A673 (cell line): ENCODE measurements around the gene LIG3. TPM values are rescaled to one million over a fixed set of nuclear protein-coding genes. Genes with fewer than 3 reads are reported as not detected.
"Not testable (repeated sequence)": the region's sequence is repeated elsewhere in the genome, so short reads cannot be mapped to it uniquely, and the experiment has no call there.

Experiments
- BruUV-seq: library from RNA; stranded (reverse); fragments of 400-500 nt; replicated peaks from 2 replicates; lab custom pipeline; 2021; lab: Mats Ljungman, UMichigan
- CTCF ChIA-PET: fragments of 300-600 bp; sonication (Branson Sonifier 250); formaldehyde crosslinking; loops from one replicate; lab custom pipeline; 2022; ENCODE audit warnings: antibody characterized with exemption; lab: Charles Lee
- POLR2A ChIA-PET: fragments of 300-600 bp; sonication (Branson Sonifier 250); formaldehyde crosslinking; loops from one replicate; lab custom pipeline; 2022; ENCODE audit warnings: antibody characterized with exemption; ENCODE audit not compliant: low non-redundant PET; lab: Charles Lee
- DNase-seq: peaks from one replicate; pipeline ENCODE4 v3.0.0-alpha.2; 2015; ENCODE audit warnings: low spot score
- H3K27ac ChIP-seq: fragments of 200-600 bp; sonication (generic); 2 replicates; pipeline ENCODE4 v1.5.1; 2016; ENCODE audit warnings: mixed run types, low read depth, mild to moderate bottlenecking, mixed read lengths, antibody characterized with exemption, low read length; ENCODE audit not compliant: poor library complexity, severe bottlenecking
- H3K27me3 ChIP-seq: fragments of 200-600 bp; sonication (generic); replicated peaks from 2 replicates; pipeline ENCODE4 v1.6.1; 2017; ENCODE audit warnings: mixed run types, low read depth, mild to moderate bottlenecking, mixed read lengths, antibody characterized with exemption, low read length; ENCODE audit not compliant: insufficient read depth, poor library complexity
- H3K36me3 ChIP-seq: fragments of 200-600 bp; sonication (generic); 2 replicates; pipeline ENCODE4 v1.6.1; 2016; ENCODE audit warnings: mixed run types, mild to moderate bottlenecking, mixed read lengths, antibody characterized with exemption, low read length; ENCODE audit not compliant: insufficient read depth, poor library complexity, severe bottlenecking
- H3K4me1 ChIP-seq: fragments of 200-600 bp; sonication (generic); 2 replicates; pipeline ENCODE4 v1.6.1; 2017; ENCODE audit warnings: mixed run types, mild to moderate bottlenecking, mixed read lengths, antibody characterized with exemption, low read length; ENCODE audit not compliant: insufficient read depth, poor library complexity, severe bottlenecking
- H3K4me3 ChIP-seq: fragments of 200-600 bp; sonication (generic); 2 replicates; pipeline ENCODE4 v1.5.1; 2016; ENCODE audit warnings: low read depth, mixed run types, mild to moderate bottlenecking, mixed read lengths, low read length; ENCODE audit not compliant: poor library complexity, severe bottlenecking
- H3K9me3 ChIP-seq: fragments of 200-600 bp; sonication (generic); 2 replicates; pipeline ENCODE4 v1.6.1; 2016; ENCODE audit warnings: mixed run types, low read depth, mild to moderate bottlenecking, mixed read lengths, antibody characterized with exemption, low read length; ENCODE audit not compliant: poor library complexity, severe bottlenecking
- EZH2 ChIP-seq: fragments of 200-600 bp; sonication (generic); IDR thresholded peaks from 2 replicates; pipeline ENCODE4 v1.6.1; 2017; ENCODE audit warnings: borderline replicate concordance, low read depth, mild to moderate bottlenecking, mixed read lengths, antibody characterized with exemption, low read length; ENCODE audit not compliant: poor library complexity, severe bottlenecking
- intact Hi-C: fragments of 100-400 bp; cut with micrococcal nuclease; formaldehyde crosslinking; loops from one replicate; pipeline ENCODE4 v1.10.0; 2022; ENCODE audit not compliant: unreplicated experiment
- total RNA-seq: library from RNA; stranded (reverse); gene quantifications from 2 replicates; pipeline ENCODE4 v1.2.3, GENCODE V29; 2021
- TF ChIP-seq, protein P1 (sequence below): fragments of 300-800, 200-600 bp; sonication (generic); conservative IDR thresholded peaks from 2 replicates; pipeline ENCODE4 v1.5.1; 2017; ENCODE audit warnings: low read depth, mild to moderate bottlenecking, antibody characterized with exemption, low read length, moderate library complexity, mixed read lengths

LIG3 gene
- total RNA-seq, 1 experiment from 2014 or later: 23.0 TPM

GRCh38 chr17:34998205-34998604 is 17.9 kb downstream of the LIG3 start:
- Histone ChIP-seq H3K9me3 (no peaks in the 10 kb centered on the region), H3K27ac (no peak overlapping the region), H3K36me3 (peaks cover 4% of the 10 kb centered on the region), H3K4me1 (no peaks in the 10 kb centered on the region), H3K4me3 (no peak overlapping the region), H3K27me3 (no peaks in the 10 kb centered on the region)
- ChIA-PET CTCF (no interaction called here), POLR2A (no interaction called here)
- intact Hi-C loops: loop anchor here (1.0 kb wide), 2 partner anchors 92 to 122 kb away; no protein-coding TSS in a partner anchor
- peak; percentile 70 for DNase-seq
- BruUV-seq: no TSS peak
- TF ChIP-seq, protein P1, sequence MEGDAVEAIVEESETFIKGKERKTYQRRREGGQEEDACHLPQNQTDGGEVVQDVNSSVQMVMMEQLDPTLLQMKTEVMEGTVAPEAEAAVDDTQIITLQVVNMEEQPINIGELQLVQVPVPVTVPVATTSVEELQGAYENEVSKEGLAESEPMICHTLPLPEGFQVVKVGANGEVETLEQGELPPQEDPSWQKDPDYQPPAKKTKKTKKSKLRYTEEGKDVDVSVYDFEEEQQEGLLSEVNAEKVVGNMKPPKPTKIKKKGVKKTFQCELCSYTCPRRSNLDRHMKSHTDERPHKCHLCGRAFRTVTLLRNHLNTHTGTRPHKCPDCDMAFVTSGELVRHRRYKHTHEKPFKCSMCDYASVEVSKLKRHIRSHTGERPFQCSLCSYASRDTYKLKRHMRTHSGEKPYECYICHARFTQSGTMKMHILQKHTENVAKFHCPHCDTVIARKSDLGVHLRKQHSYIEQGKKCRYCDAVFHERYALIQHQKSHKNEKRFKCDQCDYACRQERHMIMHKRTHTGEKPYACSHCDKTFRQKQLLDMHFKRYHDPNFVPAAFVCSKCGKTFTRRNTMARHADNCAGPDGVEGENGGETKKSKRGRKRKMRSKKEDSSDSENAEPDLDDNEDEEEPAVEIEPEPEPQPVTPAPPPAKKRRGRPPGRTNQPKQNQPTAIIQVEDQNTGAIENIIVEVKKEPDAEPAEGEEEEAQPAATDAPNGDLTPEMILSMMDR: peak; percentile 60
- TF ChIP-seq EZH2: no peak

DNA sequence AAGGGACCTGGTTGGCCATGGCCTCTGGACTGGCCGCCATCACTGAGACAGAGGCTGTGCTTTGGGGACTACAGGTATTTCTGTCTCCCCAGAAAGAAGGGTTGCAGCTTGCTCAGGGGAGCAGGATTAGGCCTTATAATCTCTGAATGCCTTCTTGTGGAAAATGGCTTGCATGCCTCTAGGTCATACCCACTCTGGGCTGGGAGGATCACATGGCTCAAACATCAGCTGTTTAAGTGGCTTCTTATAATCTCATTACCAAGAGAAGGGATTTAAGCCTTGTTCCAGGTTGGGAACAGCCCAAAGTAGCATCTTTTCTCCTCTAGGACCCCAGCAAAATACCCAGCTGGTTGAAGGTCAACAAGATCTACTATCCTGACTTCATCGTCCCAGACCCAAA is 19.1 kb downstream of the LIG3 start:
- no peak for TF ChIP-seq EZH2
- TF ChIP-seq, protein P1: no peak
- no peak for DNase-seq
- Histone ChIP-seq H3K9me3 (no peaks in the 10 kb centered on the region), H3K27ac (no peak overlapping the region), H3K4me1 (no peaks in the 10 kb centered on the region), H3K4me3 (no peak overlapping the region), H3K36me3 (peaks cover 4% of the 10 kb centered on the region), H3K27me3 (no peaks in the 10 kb centered on the region)
- intact Hi-C loops: no loop called here
- ChIA-PET CTCF (interaction anchor here (1.0 kb wide), 1 partner anchor 121 kb away, joined by 5 read pairs; the partner anchor contains the start of gene RAD51D), POLR2A (interaction anchor here (0.6 kb wide), 1 partner anchor 27 kb away, joined by 3 read pairs; no protein-coding TSS in a partner anchor)
- BruUV-seq: no TSS peak

DNA sequence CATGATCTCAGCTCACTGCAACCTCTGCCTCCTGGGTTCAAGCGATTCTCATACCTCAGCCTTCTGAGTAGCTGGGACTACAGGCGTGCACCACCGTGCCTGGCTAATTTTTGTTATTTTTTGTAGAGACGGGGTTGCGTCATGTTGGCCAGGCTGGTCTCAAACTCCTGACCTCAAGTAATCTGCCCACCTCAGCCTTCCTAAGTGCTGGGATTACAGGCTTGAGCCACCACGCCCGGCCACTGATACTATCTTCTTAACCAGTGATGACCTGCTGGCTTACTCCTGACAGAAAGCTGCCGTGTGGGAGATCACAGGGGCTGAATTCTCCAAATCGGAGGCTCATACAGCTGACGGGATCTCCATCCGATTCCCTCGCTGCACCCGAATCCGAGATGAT is 20.7 kb downstream of the LIG3 start:
- CTCF ChIA-PET, DNase-seq, H3K27me3 ChIP-seq, H3K36me3 ChIP-seq, POLR2A ChIA-PET, H3K9me3 ChIP-seq, H3K4me3 ChIP-seq, H3K4me1 ChIP-seq, H3K27ac ChIP-seq, BruUV-seq, intact Hi-C loops: not testable (repeated sequence)

DNA sequence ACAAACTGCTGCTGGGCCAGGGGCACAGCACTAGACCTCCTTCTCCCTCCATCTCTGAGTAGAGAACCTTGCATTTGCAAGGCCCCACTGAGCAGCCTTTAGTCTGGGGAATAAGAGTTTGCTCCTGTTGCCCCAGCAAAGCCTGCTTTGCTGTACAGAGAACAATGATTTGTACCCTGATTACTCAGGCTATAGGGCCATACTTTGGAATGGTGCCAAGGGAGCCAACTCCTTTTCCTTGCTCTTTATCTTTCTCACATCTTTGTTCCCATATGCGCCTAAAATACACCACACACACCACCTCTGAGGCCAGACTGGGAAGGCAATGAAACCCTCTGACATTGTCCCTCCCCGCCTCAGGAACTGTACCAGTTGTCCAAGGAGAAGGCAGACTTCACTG is 21.2 kb downstream of the LIG3 start:
- H3K4me3 ChIP-seq: no peak overlapping the region
- ChIA-PET POLR2A (no interaction called here), CTCF (no interaction called here)
- H3K36me3 ChIP-seq: peaks cover 4% of the 10 kb centered on the region
- no peak for DNase-seq
- no peak for TF ChIP-seq EZH2
- TF ChIP-seq, protein P1: no peak
- H3K27me3 ChIP-seq: no peaks in the 10 kb centered on the region
- H3K4me1 ChIP-seq: no peaks in the 10 kb centered on the region
- intact Hi-C loops: no loop called here
- no peak overlapping the region for H3K27ac ChIP-seq
- BruUV-seq: no TSS peak
- no peaks in the 10 kb centered on the region for H3K9me3 ChIP-seq
